Stimulated activated CD4-positive, alpha-beta T cell treated with anti-CD3 and anti-CD28 coated beads, Interleukin-2, amount 100 ng/mL, for 48 hours (primary cell): ENCODE results near the gene TNFAIP8L3.
"Not testable (repeated sequence)": the region's sequence is repeated elsewhere in the genome, so short reads cannot be mapped to it uniquely, and the experiment has no call there.

Experiments
- DNase-seq, 2 donors: peaks; one replicate each; pipeline ENCODE4 v3.0.0-alpha.2; 2020

The TNFAIP8L3 gene

GRCh38 chr15:51094606-51095569 lies at the start of gene TNFAIP8L3:
Gene TNFAIP8L3, minus strand, starts transcription at chr15:51094906. Its CDS starts 311 bp downstream, at chr15:51094595.
- DNase-seq = no peak

GRCh38 chr15:51144021-51144532 lies 49.4 kb upstream of the TNFAIP8L3 start:
- DNase-seq = no peak

DNA sequence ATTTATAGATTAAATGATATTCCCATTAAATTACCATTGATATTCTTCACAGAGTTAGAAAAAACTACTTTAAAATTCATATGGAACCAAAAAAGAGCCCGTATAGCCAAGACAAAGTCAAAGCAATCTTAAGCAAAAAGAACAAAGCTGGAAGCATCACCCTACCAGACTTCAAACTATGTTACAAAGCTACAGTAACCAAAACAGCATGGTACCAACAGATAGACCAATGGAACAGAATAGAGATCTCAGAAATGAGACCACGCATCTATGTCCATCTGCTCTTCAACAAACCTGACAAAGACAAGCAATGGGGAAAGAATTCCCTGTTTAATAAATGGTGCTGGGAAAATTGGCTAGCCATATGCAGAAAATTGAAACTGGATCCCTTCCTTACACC lies 45.6 kb upstream of the TNFAIP8L3 start:
- DNase-seq = not testable (repeated sequence)

DNA sequence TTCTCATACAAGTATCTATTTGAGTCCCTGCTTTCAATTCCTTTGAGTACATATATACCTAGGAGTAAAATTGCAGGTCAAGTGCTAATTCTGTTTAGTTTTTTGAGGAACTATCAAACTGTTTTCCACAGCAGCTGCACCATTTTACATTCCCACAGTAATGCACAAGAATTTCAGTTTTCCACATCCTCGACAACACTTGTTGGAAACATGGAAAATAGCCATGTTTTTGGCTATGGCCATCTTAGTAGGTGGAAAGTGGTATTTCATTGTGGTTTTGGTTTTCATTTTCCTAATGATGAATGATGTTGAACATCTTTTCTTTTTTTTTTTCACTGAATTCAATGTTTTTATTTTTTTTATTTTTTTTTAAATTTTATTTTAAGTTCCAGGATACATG lies 44.4 kb upstream of the TNFAIP8L3 start:
- DNase-seq = no peak

GRCh38 chr15:51137880-51138430 lies 43.2 kb upstream of the TNFAIP8L3 start:
- DNase-seq = no peak

DNA sequence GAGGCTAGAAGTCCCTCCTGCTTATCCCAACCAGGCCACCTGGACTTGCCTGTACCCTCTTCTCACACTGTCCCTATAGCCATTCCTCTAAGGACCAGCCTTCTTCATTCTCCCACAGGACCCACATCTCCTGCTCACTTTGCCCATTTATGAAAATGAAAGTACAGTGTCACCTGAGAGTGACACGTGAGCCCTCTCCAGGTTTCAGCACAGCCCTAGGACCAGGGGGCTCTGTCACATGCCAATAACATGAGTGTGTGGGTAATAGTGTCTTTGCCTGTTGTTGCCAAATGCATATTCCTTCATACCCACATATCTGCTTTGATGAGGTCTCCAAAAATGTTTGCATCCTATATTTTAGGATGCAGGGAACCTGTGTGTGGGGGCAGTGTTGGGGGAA lies 42.3 kb upstream of the TNFAIP8L3 start:
- DNase-seq = no peak

DNA sequence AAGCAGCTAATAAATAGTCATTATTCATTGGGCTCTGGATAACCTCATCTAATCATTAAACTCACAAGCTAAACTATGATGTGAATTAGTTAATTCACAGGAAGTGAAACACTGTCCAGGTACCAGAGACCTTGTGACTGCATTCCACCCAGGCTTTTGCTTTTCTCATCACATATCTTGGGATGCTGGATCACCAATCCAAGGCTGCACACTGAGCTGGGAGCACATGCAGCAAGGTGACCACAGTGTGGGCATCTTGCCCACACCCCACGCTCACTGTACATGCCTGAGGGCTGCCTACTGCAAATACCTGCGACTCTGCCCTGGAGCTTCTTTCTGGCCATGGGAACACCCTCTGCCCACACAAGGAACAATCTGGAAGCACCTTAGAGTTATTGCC lies 40.6 kb upstream of the TNFAIP8L3 start:
- DNase-seq = no peak

GRCh38 chr15:51134416-51135199 lies 39.9 kb upstream of the TNFAIP8L3 start:
- no peak for DNase-seq

- DNase-seq = no peak
Measured at GRCh38 chr15:51133140-51133765, 38.5 kb upstream of the TNFAIP8L3 start.

GRCh38 chr15:51132384-51133139 lies 37.9 kb upstream of the TNFAIP8L3 start:
- peak in 1 of 2 donors; percentile 9 for DNase-seq

DNA sequence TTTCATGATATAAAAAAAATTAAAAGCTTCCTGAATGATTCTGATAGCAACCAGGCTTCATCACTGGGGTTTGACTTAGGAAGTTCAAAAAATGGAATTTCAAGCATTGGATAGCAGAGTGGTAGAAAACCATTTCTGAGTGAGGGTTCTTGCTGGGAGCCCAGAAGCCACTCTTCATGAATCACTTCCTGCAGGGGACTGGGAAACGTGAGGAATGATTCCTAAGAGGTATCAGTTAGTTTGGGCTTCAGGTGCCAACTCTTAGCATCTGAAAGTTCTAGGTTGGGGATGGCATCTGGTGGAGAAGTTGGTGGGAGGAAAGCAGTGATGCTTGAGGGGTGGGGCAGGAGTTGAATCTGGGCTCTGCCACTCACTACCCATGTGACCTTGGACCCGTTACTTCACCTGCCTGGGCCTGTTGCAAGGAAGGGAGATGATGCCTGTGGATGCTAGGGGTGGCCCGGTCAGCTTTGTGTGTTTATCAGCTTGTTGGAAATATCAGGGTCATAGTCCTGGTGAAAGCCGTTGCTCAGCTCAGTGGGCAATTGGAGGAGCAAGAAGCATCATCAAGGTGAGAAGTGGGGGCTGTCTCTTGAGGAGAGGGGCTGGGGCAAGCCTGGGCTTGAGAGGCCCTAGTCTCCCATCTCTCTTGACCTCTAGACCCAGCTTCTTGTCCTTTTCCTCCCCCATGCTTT lies 37.0 kb upstream of the TNFAIP8L3 start:
- no peak for DNase-seq

DNA sequence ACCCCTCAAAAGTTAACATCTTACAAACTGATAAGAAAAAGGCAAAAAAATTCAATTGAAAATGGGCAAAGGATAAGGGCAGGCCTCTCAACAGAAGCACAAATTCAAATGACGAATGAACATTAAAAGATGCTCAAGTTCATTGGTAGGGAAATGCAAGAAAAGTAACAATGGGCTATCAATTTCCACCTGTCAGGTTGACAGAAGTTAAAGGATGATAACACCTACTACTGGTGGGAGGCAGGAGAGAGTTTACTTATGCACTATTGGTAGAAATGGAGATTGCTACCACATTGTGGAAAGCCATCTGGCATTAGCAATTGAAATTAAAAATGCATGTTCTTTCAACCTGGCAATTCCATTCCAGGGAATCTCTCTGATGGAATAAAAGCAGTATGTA lies 35.6 kb upstream of the TNFAIP8L3 start:
- DNase-seq = no peak

GRCh38 chr15:51129535-51130188 lies 35.0 kb upstream of the TNFAIP8L3 start:
- DNase-seq = no peak

GRCh38 chr15:51128701-51129100 lies 34.0 kb upstream of the TNFAIP8L3 start:
- DNase-seq = no peak

DNA sequence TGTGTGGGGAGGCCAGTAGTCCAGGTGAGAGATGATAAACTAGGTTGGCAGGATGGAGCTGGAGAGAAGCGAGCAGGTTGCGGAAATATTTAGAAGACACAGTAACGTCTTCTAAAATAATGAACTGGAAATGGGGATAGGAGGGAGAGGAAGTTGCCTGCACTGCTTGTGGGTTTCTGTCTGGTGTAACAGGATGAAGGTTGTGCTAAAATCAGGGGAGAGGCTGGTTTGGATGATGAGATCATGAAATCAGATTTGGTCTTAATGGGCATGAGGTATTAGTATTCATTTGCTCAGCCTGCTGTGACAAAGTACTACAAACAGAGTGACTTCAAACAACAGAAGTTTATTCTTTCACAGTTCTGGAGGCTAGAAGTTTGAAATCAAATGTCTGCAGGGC lies 32.1 kb upstream of the TNFAIP8L3 start:
- no peak for DNase-seq

- DNase-seq = not testable (repeated sequence)
Measured at GRCh38 chr15:51123002-51123401, 28.3 kb upstream of the TNFAIP8L3 start.

- DNase-seq = no peak
Measured at GRCh38 chr15:51121631-51122225, 27.0 kb upstream of the TNFAIP8L3 start.

GRCh38 chr15:51121118-51121517 lies 26.4 kb upstream of the TNFAIP8L3 start:
- peak in 1 of 2 donors; percentile 1 for DNase-seq

GRCh38 chr15:51119120-51119519 lies 24.4 kb upstream of the TNFAIP8L3 start:
- DNase-seq = no peak

DNA sequence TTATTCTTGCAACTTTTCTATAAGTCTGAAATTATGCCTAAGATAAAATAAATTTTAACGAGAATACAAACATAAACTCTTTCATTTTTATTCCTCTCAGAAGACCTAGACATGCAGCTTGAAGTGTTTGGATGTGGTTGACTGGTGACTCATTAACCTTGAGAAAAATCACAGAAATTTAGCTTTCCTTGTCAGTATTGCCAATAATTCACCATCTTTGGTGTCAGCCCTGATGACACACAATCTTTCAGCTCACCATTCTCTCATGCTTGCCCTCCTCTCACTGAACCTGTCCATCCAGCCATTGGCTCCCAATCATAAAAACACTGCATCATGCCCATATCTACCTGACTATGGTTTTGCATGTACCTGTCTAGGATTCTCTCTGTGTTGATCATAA lies 22.6 kb upstream of the TNFAIP8L3 start:
- no peak for DNase-seq
